GM12874 (cell line): Measurements from ENCODE around the gene CDC37L1.

ENCODE experiments used
- CTCF ChIP-seq: IDR thresholded peaks from 2 replicates; pipeline ENCODE4 v1.5.1; 2011; ENCODE audit warnings: low read depth, mild to moderate bottlenecking, control low read depth, low read length, moderate library complexity; ENCODE audit not compliant: insufficient read depth

The CDC37L1 gene

GRCh38 chr9:4674783-4675182 is 4.6 kb upstream of the CDC37L1 start:
- TF ChIP-seq CTCF = no peak

- no peak for TF ChIP-seq CTCF
Observed at GRCh38 chr9:4677392-4677791, 2.0 kb upstream of the CDC37L1 start.

GRCh38 chr9:4678679-4679267 is 596 bp upstream of the CDC37L1 start:
- no peak for TF ChIP-seq CTCF

- no peak for TF ChIP-seq CTCF
Observed at GRCh38 chr9:4680173-4680525, 780 bp downstream of the CDC37L1 start.

- TF ChIP-seq CTCF = no peak
Observed at GRCh38 chr9:4680750-4681149, 1.4 kb downstream of the CDC37L1 start.

GRCh38 chr9:4684820-4685219 is 5.5 kb downstream of the CDC37L1 start:
- no peak for TF ChIP-seq CTCF

- TF ChIP-seq CTCF = no peak
Observed at GRCh38 chr9:4686112-4686511, 6.7 kb downstream of the CDC37L1 start.
